Activated B cell treated with CpG ODN at 0.5 μM for 24 hours (primary cell): ENCODE data around the gene UNC13B. TPM values are rescaled to one million over a fixed set of nuclear protein-coding genes. Genes with fewer than 3 reads are reported as not detected.

ENCODE experiments used
- ATAC-seq: fragments of 200-7000 bp; cut with Tn5 transposase; one replicate; pipeline ENCODE4 v1.10.0; 2021; ENCODE audit warnings: low read depth, mild to moderate bottlenecking, moderate library complexity
- CTCF ChIA-PET: fragments of 350-600 bp; sonication (Branson Sonifier 250); formaldehyde crosslinking; loops from one replicate; lab custom pipeline; 2021; ENCODE audit warnings: antibody characterized with exemption; lab: Charles Lee
- POLR2A ChIA-PET: fragments of 350-600 bp; sonication (Branson Sonifier 250); formaldehyde crosslinking; loops from one replicate; lab custom pipeline; 2021; ENCODE audit warnings: antibody characterized with exemption; lab: Charles Lee
- DNase-seq: peaks from one replicate; pipeline ENCODE4 v3.0.0; 2022
- H3K27ac Mint-ChIP-seq: one replicate; pipeline ENCODE4 v1.8.0; 2020; ENCODE audit warnings: mixed read lengths
- H3K27me3 Mint-ChIP-seq: one replicate; pipeline ENCODE4 v1.8.0; 2021; ENCODE audit warnings: mixed read lengths
- H3K36me3 Mint-ChIP-seq: one replicate; pipeline ENCODE4 v1.8.0; 2021; ENCODE audit warnings: low read depth, mixed read lengths
- H3K4me1 Mint-ChIP-seq: one replicate; pipeline ENCODE4 v1.8.0; 2021; ENCODE audit warnings: mixed read lengths
- H3K4me3 Mint-ChIP-seq: one replicate; pipeline ENCODE4 v1.8.0; 2020; ENCODE audit warnings: mild to moderate bottlenecking, mixed read lengths
- H3K9me3 Mint-ChIP-seq: one replicate; pipeline ENCODE4 v1.8.0; 2020; ENCODE audit warnings: mixed read lengths
- CTCF ChIP-seq: fragments of 200-600 bp; IDR thresholded peaks from one replicate; pipeline ENCODE4 v1.8.0; 2022; ENCODE audit warnings: antibody characterized with exemption, mild to moderate bottlenecking
- intact Hi-C: fragments of 100-400 bp; cut with micrococcal nuclease; formaldehyde crosslinking; loops from one replicate; pipeline ENCODE4 v1.15.1; 2024
- total RNA-seq: library from RNA; stranded (reverse); gene quantifications from 2 replicates; pipeline ENCODE4 v1.2.3, GENCODE V29; 2022

Gene UNC13B
- total RNA-seq, 1 donor from 2014 or later: 0.53 TPM

- intact Hi-C loops: no loop called here
- CTCF ChIA-PET: no interaction called here
- DNase-seq: no peak
- POLR2A ChIA-PET: no interaction called here
- H3K27ac Mint-ChIP-seq: no peak overlapping the region
- H3K9me3 Mint-ChIP-seq: no peaks in the 10 kb centered on the region
- no peaks in the 10 kb centered on the region for H3K4me1 Mint-ChIP-seq
- H3K27me3 Mint-ChIP-seq: peaks cover 35% of the 10 kb centered on the region
- H3K36me3 Mint-ChIP-seq: no peaks in the 10 kb centered on the region
- no peak for ATAC-seq
- TF ChIP-seq CTCF: no peak
- H3K4me3 Mint-ChIP-seq: no peak overlapping the region
Observed at GRCh38 chr9:35306283-35306682, 144.5 kb downstream of the UNC13B start.

- POLR2A ChIA-PET: no interaction called here
- Mint-ChIP-seq H3K27me3 (peaks cover 23% of the 10 kb centered on the region), H3K27ac (no peak overlapping the region), H3K36me3 (no peaks in the 10 kb centered on the region), H3K9me3 (no peaks in the 10 kb centered on the region), H3K4me3 (no peak overlapping the region), H3K4me1 (no peaks in the 10 kb centered on the region)
- no peak for ATAC-seq
- CTCF ChIA-PET: no interaction called here
- TF ChIP-seq CTCF: no peak
- intact Hi-C loops: no loop called here
- DNase-seq: no peak
Observed at GRCh38 chr9:35308316-35308715, 146.5 kb downstream of the UNC13B start.

- Mint-ChIP-seq H3K27ac (no peak overlapping the region), H3K4me3 (no peak overlapping the region), H3K27me3 (peaks cover 13% of the 10 kb centered on the region), H3K4me1 (no peaks in the 10 kb centered on the region), H3K36me3 (no peaks in the 10 kb centered on the region), H3K9me3 (no peaks in the 10 kb centered on the region)
- TF ChIP-seq CTCF: no peak
- ATAC-seq (no peak), DNase-seq (no peak)
- ChIA-PET POLR2A (no interaction called here), CTCF (no interaction called here)
- intact Hi-C loops: no loop called here
Observed at GRCh38 chr9:35311891-35312639, 150.3 kb downstream of the UNC13B start.

- Mint-ChIP-seq H3K27ac (no peak overlapping the region), H3K4me1 (no peaks in the 10 kb centered on the region), H3K4me3 (no peak overlapping the region), H3K9me3 (peaks cover 3% of the 10 kb centered on the region), H3K27me3 (peaks cover 5% of the 10 kb centered on the region), H3K36me3 (no peaks in the 10 kb centered on the region)
- POLR2A ChIA-PET: no interaction called here
- intact Hi-C loops: no loop called here
- ATAC-seq (no peak), DNase-seq (no peak)
- no peak for TF ChIP-seq CTCF
- CTCF ChIA-PET: no interaction called here
Observed at GRCh38 chr9:35313460-35313859, 151.7 kb downstream of the UNC13B start.

GRCh38 chr9:35313916-35314315, 152.1 kb downstream of the UNC13B start:
- Mint-ChIP-seq H3K27me3 (peaks cover 3% of the 10 kb centered on the region), H3K36me3 (no peaks in the 10 kb centered on the region), H3K9me3 (peaks cover 3% of the 10 kb centered on the region), H3K4me1 (no peaks in the 10 kb centered on the region), H3K4me3 (no peak overlapping the region), H3K27ac (no peak overlapping the region)
- no peak for TF ChIP-seq CTCF
- intact Hi-C loops: no loop called here
- ChIA-PET POLR2A (no interaction called here), CTCF (no interaction called here)
- no peak for DNase-seq
- no peak for ATAC-seq
